ENCODE data around the gene MS4A5. TPM values are rescaled to one million over a fixed set of nuclear protein-coding genes. Genes with fewer than 3 reads are reported as not detected.

The MS4A5 gene
- total and polyA plus RNA-seq, 8 donors = not detected

DNA sequence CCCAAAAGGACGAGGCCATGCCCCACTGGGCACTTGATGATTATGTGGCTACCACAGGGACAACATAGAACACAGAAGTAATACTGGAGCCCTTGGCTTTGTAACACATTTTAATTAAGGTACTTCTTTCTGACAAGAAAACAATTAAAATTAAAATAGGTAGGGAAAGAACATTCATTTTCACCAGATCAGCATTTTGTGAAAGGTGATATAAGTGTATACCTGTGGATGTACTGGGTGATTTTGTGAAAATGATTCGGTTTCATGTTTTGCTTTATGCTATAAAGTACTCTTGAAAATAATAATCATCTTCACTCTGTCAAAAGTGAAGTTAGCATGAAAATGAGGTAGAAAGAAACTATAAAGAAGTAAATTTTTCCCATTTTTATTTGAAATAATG lies 64.1 kb downstream of the MS4A5 start:
- intact Hi-C loops (cut with DNase I) = no loop called here
- no peak for DNase-seq
- Histone ChIP-seq H3K4me3 (no peak overlapping the region), H3K36me3 (no peaks in the 10 kb centered on the region), H3K9me3 (no peaks in the 10 kb centered on the region), H3K27ac (no peak overlapping the region), H3K27me3 (no peaks in the 10 kb centered on the region), H3K4me1 (no peaks in the 10 kb centered on the region)
- 81 to 84% methylated on average over 2 of the region's 2 CpGs for WGBS, 2 donors
- TF ChIP-seq, protein P1, sequence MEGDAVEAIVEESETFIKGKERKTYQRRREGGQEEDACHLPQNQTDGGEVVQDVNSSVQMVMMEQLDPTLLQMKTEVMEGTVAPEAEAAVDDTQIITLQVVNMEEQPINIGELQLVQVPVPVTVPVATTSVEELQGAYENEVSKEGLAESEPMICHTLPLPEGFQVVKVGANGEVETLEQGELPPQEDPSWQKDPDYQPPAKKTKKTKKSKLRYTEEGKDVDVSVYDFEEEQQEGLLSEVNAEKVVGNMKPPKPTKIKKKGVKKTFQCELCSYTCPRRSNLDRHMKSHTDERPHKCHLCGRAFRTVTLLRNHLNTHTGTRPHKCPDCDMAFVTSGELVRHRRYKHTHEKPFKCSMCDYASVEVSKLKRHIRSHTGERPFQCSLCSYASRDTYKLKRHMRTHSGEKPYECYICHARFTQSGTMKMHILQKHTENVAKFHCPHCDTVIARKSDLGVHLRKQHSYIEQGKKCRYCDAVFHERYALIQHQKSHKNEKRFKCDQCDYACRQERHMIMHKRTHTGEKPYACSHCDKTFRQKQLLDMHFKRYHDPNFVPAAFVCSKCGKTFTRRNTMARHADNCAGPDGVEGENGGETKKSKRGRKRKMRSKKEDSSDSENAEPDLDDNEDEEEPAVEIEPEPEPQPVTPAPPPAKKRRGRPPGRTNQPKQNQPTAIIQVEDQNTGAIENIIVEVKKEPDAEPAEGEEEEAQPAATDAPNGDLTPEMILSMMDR (IDR thresholded peaks at IDR 0.05) = no peak
- FAIRE-seq = no peak
- ATAC-seq = no peak

Other genes with a start within 250 kb of the MS4A5 start
- gene MS4A6A, start 246.5 kb upstream of the MS4A5 start, total RNA-seq = 10 to 100 TPM in 3 of 6 donors, 1 to 10 TPM in 3; 3.1 to 69.3 (median 17.6) TPM
- gene MS4A6A, start 246.5 kb upstream of the MS4A5 start, polyA plus RNA-seq = 1 to 10 TPM; 6.8 to 7.2 TPM
- 1 to 10 TPM in 1 of 6 donors, under 1 TPM in 4, not detected in 1; 0.24 to 3.3 (median 0.52) TPM for gene MS4A4E, start 186.4 kb upstream of the MS4A5 start, total RNA-seq
- gene MS4A4E, start 186.4 kb upstream of the MS4A5 start, polyA plus RNA-seq = under 1 TPM; 0.14 to 0.34 TPM
- gene MS4A4A, start 148.9 kb upstream of the MS4A5 start, total RNA-seq = 10 to 100 TPM in 1 of 6 donors, 1 to 10 TPM in 3, under 1 TPM in 2; 0.43 to 18.9 (median 4.8) TPM
- 1 to 10 TPM in 1 of 2 donors, under 1 TPM in 1; 0.89 to 2.2 TPM for gene MS4A4A, start 148.9 kb upstream of the MS4A5 start, polyA plus RNA-seq
- gene MS4A6E, start 102.3 kb upstream of the MS4A5 start, total RNA-seq = not detected
- not detected for gene MS4A6E, start 102.3 kb upstream of the MS4A5 start, polyA plus RNA-seq
- gene MS4A7, start 51.0 kb upstream of the MS4A5 start, total RNA-seq = 10 to 100 TPM in 3 of 6 donors, 1 to 10 TPM in 3; 1.4 to 26.2 (median 7.3) TPM
- gene MS4A7, start 51.0 kb upstream of the MS4A5 start, polyA plus RNA-seq = 1 to 10 TPM; 1.9 to 2.2 TPM
- 1 to 10 TPM in 1 of 6 donors, under 1 TPM in 5; 0.04 to 1.8 (median 0.31) TPM for gene MS4A14, start 33.1 kb upstream of the MS4A5 start, total RNA-seq
- under 1 TPM; 0.19 to 0.30 TPM for gene MS4A14, start 33.1 kb upstream of the MS4A5 start, polyA plus RNA-seq
- gene MS4A1, start 26.3 kb downstream of the MS4A5 start, total RNA-seq = 1 to 10 TPM in 1 of 6 donors, under 1 TPM in 3, not detected in 2; 0.15 to 1.2 (median 0.65) TPM
- gene MS4A1, start 26.3 kb downstream of the MS4A5 start, polyA plus RNA-seq = under 1 TPM; 0.08 to 0.14 TPM
- not detected for gene MS4A12, start 63.2 kb downstream of the MS4A5 start, total RNA-seq
- under 1 TPM in 1 of 2 donors, not detected in 1; 0.15 TPM for gene MS4A12, start 63.2 kb downstream of the MS4A5 start, polyA plus RNA-seq
- not detected for gene MS4A13, start 85.8 kb downstream of the MS4A5 start, total RNA-seq
- gene MS4A13, start 85.8 kb downstream of the MS4A5 start, polyA plus RNA-seq = not detected

Measured in pancreas (tissue), 10 donors.